ENCODE results near the gene HSPB6.
A peak's percentile ranks its signal among the peaks of the same experiment; 100 is the strongest.

The HSPB6 gene, protein sequence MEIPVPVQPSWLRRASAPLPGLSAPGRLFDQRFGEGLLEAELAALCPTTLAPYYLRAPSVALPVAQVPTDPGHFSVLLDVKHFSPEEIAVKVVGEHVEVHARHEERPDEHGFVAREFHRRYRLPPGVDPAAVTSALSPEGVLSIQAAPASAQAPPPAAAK

DNA sequence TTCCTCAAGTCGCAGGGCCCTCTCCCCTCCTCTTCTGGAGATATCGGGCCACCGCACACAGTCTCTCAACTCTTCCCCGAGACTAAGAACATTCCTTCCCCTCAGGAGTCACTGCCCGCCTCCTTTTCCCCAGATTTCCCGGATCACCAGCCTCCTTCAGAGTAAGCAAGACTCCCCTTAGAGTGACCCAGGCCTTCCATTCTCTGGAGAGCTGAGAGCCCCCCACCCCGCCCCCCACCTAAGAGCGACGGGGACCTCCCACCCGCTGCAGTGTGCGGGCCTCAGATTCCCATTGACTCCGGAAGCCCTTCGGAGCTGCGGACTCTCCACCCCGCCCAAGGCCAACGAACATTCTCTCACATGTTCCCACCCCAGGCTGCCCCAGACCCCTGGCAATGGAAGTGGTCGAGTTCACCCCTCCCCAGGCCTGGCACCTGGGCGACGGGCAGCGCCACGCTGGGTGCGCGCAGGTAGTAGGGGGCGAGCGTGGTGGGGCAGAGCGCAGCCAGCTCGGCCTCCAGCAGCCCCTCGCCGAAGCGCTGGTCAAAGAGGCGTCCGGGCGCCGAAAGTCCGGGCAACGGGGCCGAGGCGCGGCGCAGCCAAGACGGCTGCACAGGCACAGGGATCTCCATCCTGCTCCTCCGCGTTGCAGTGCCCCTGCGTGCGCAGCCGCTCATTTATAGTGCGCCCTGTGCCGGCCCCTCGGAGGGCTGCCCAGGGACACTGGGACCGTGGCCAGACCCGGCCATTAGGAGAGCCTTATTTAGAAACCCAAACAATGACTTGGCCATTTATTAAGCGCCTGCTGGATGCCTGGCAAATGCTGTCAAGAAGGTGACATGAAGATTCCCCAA, at the start of gene HSPB6:
HSPB6 (minus strand) TSS at position 653 of the 854 bp plus-strand sequence; CDS start at position 632, 21 bp downstream.
- no peak for DNase-seq (ENCODE audit: extremely low read depth, insufficient read length)
- TF ChIP-seq, protein P1, sequence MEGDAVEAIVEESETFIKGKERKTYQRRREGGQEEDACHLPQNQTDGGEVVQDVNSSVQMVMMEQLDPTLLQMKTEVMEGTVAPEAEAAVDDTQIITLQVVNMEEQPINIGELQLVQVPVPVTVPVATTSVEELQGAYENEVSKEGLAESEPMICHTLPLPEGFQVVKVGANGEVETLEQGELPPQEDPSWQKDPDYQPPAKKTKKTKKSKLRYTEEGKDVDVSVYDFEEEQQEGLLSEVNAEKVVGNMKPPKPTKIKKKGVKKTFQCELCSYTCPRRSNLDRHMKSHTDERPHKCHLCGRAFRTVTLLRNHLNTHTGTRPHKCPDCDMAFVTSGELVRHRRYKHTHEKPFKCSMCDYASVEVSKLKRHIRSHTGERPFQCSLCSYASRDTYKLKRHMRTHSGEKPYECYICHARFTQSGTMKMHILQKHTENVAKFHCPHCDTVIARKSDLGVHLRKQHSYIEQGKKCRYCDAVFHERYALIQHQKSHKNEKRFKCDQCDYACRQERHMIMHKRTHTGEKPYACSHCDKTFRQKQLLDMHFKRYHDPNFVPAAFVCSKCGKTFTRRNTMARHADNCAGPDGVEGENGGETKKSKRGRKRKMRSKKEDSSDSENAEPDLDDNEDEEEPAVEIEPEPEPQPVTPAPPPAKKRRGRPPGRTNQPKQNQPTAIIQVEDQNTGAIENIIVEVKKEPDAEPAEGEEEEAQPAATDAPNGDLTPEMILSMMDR (IDR thresholded peaks at IDR 0.05; ENCODE audit: insufficient read depth, low read length, poor library complexity, severe bottlenecking), result no peak
- H3K4me3 ChIP-seq (replicated peaks; ENCODE audit: low read depth, low read length), result peak within 1 kb of the TSS; percentile 51

DNA sequence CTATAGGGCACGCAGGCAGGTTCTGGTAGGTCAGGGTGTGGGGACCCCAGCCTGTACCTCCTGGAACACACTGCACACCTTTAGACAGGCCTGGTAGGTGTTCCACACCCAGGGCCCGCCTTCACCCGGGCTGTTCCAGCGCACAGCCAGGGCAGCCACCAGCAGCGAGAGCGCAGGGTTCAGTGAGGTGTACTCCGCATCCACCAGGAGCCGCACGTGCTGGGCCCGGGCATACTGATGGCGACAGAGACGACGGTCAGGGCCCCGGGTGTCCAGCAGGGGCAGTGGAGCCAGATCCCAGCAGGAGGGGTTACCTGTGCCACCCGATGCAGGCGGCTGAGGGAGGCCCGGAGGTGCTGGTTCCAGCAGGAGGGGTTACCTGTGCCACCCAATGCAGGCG, 49.8 kb upstream of the HSPB6 start:
- Histone ChIP-seq H3K27me3 (replicated peaks; ENCODE audit: control insufficient read depth, insufficient read depth, low read length) (no peaks in the 10 kb centered on the region; the same call in 1 of the 2 replicates), H3K36me3 (ENCODE audit: control insufficient read depth, insufficient read depth, low read length) (no peaks in the 10 kb centered on the region), H3K4me3 (replicated peaks; ENCODE audit: low read depth, low read length) (no peak overlapping the region)
- TF ChIP-seq, protein P1 (IDR thresholded peaks at IDR 0.05; ENCODE audit: insufficient read depth, low read length, poor library complexity, severe bottlenecking), result no peak
- DNase-seq (ENCODE audit: extremely low read depth, insufficient read length), result no peak

More for the DNA sequence above, at the start of gene HSPB6:
- Histone ChIP-seq H3K36me3 (ENCODE audit: control insufficient read depth, insufficient read depth, low read length) (peaks cover 20% of the 10 kb centered on the region), H3K27me3 (replicated peaks; ENCODE audit: control insufficient read depth, insufficient read depth, low read length) (no peaks in the 10 kb centered on the region)

DNA sequence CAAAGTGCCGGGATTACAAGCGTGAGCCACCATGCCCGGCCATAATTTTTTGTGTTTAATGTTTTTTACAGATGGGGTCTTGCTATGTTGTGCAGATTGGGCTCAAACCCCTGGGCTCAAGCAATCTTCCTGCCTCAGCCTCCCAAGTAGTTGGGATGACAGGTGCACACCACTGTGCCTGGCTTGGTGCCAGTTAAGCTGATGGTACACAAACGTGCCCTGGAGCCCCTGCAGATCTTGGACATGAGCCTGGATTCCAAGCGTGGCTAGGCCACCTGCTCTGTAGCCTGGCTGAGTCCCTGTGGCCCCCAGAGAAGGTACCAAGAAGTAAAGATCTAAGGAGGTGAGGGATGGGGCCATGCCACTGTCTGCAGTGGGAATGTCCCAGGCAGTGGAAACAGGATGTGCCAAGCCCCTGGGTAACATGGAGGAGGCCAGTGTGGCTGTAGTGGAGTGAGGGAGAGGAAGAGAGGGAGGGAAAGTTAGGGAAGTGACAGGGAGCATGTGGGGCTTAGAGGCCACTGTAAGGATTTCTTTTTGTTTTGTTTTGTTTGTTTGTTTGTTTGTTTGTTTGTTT, 48.8 kb upstream of the HSPB6 start:
- DNase-seq (ENCODE audit: extremely low read depth, insufficient read length), result no peak
- H3K4me3 ChIP-seq (replicated peaks; ENCODE audit: low read depth, low read length), result no peak overlapping the region
- H3K36me3 ChIP-seq (ENCODE audit: control insufficient read depth, insufficient read depth, low read length), result no peaks in the 10 kb centered on the region
- TF ChIP-seq, protein P1 (IDR thresholded peaks at IDR 0.05; ENCODE audit: insufficient read depth, low read length, poor library complexity, severe bottlenecking), result no peak
- no peaks in the 10 kb centered on the region; the same call in 1 of the 2 replicates for H3K27me3 ChIP-seq (replicated peaks; ENCODE audit: control insufficient read depth, insufficient read depth, low read length)

DNA sequence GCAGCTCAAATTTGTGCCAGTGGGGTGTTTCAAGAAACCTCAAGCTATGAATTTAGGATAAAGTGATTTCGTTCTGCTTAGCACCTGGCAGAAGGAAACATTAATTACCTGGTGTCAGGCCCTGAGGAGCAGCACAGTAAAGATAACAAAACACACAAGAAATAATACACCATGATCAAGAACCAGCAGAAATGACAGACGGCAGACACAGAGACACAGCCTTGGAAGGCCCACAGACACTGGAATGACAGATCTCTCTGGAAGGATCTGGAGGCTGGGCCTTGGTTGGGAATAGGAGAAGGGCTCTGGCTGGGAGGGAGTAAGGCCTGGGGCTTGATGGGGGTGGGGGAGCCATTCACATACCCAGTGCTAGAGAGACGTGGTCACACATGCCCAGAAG, 45.0 kb upstream of the HSPB6 start:
- H3K27me3 ChIP-seq (replicated peaks; ENCODE audit: control insufficient read depth, insufficient read depth, low read length), result no peaks in the 10 kb centered on the region; the same call in 1 of the 2 replicates
- no peak overlapping the region for H3K4me3 ChIP-seq (replicated peaks; ENCODE audit: low read depth, low read length)
- TF ChIP-seq, protein P1 (IDR thresholded peaks at IDR 0.05; ENCODE audit: insufficient read depth, low read length, poor library complexity, severe bottlenecking), result no peak
- H3K36me3 ChIP-seq (ENCODE audit: control insufficient read depth, insufficient read depth, low read length), result no peaks in the 10 kb centered on the region
- no peak for DNase-seq (ENCODE audit: extremely low read depth, insufficient read length)

DNA sequence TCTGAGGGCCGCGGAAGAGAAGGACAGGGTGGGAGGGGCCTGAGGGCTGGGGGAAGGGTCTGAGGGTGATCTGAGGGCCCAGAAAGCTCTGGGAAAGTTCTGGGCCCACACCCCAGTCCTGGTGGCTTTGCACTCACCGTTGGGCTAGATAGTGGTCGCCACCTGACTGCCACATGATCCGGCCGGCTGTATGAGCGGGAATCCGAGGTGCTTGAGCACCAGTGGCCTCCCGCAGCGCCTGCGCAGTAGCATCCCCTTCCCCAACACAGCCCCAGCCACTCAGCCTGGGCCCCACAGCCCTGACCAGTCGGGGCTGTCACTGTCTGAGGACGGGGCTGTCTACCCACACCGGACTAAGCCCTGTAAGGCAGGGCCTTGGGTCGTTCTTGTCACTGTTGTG, 40.8 kb upstream of the HSPB6 start:
- Histone ChIP-seq H3K4me3 (replicated peaks; ENCODE audit: low read depth, low read length) (no peak overlapping the region), H3K36me3 (ENCODE audit: control insufficient read depth, insufficient read depth, low read length) (no peaks in the 10 kb centered on the region), H3K27me3 (replicated peaks; ENCODE audit: control insufficient read depth, insufficient read depth, low read length) (no peaks in the 10 kb centered on the region; the same call in 1 of the 2 replicates)
- TF ChIP-seq, protein P1 (IDR thresholded peaks at IDR 0.05; ENCODE audit: insufficient read depth, low read length, poor library complexity, severe bottlenecking), result no peak
- DNase-seq (ENCODE audit: extremely low read depth, insufficient read length), result no peak
